ENCODE data around the gene SULF2.
A peak's percentile ranks its signal among the peaks of the same experiment; 100 is the strongest.
"Not testable (repeated sequence)": the region's sequence is repeated elsewhere in the genome, so short reads cannot be mapped to it uniquely, and the experiment has no call there.

The SULF2 gene

DNA sequence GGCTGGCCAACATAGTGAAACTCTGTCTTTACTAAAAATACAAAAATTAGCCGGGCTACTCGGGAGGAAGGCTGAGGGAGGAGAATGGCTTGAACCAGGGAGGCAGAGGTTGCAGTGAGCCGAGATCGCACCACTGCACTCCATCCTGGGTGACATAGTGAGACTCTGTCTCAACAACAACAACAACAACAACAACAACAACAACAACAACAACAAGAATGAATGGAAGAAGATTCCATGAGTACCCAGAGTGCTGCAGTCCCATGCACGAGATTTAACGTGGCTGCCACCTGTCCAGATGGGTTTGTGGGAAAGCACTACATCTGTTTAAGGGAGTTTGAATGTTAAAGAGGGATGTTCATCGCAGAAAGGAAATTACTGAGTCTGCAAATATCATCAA is 19.7 kb upstream of the SULF2 start:
- not testable (repeated sequence) for DNase-seq (ENCODE audit: low spot score)

DNA sequence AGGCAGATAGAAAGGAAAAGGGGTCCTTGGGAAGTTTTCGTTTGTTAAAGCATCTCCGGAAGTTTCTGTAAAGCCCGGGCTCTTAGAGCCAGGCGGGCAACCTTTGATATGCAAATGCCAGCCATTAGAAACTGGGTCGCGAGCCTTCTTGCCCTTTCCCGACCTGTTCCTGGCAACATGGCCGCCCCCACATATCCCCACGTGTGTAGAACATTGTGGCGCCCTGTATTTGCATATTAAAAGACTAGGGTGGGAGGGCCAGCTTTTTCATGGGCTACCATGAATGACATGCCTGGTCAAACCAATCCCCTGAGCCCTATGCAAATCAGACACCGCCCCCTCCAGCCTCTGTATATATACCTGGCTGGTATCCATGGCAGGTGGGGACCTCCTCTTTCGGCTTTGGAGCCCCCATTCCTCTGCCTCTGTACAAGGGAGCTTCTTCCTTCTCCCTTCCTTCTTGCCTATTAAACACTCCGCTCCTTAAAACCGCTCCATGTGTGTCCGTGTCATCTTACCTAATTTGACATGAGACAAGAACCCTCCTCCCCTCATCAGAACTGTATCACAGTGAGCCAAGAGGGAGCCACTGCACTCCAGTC is 19.0 kb upstream of the SULF2 start:
- DNase-seq (ENCODE audit: low spot score) = not testable (repeated sequence)

DNA sequence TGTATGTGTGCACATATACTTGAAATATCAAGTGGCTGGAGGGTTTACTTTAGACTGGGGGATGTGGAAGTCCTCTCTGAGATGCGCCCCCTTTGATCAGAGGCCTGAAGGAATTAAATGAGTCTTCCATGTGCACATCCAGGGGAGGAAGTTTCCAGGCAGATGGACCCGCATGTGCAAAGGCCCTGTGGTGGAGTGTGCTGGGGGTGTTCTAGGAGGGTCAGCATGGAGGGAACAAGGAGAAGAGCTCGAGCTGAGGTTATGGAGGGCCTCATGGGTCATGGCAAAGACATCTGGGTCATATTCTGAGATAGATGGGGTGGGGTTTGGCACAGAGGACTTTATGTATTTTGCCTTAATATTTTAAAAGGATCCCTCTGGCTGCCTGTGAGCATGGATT is 17.7 kb upstream of the SULF2 start:
- DNase-seq (ENCODE audit: low spot score) = no peak

DNA sequence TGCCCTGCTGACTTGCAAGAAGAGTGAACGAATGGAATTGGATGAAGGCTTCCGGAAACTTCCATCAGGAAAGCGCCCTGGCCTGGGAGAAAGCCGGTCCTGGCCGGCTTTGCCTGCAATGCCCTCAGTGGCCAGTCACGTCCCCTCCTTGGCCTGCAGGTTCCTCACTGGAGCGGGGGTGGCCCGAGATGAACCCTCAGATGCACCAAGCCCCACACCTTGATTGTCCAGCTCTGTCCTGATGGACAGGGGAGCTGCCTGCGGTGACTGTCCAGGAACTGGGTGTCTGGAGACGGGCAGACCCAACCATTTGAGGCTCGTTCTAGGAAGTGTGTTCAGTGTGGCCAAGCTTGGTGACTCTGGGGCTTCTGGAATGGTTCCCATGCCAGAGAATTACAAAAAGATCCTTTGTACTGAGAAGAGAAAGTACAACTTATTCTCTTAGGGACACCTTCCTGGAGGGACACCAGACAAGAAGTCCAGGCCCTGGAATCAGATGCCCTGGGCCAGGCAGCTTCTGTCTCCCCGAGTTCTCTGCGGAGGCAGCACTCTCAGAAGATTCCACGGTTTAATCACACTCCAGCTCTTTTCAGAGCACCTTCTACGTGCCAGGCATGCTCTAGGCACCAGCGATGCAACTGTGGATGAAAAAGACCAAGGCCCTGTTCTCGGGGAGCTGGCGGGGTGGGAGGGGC is 17.1 kb upstream of the SULF2 start:
- DNase-seq (ENCODE audit: low spot score) = no peak

DNA sequence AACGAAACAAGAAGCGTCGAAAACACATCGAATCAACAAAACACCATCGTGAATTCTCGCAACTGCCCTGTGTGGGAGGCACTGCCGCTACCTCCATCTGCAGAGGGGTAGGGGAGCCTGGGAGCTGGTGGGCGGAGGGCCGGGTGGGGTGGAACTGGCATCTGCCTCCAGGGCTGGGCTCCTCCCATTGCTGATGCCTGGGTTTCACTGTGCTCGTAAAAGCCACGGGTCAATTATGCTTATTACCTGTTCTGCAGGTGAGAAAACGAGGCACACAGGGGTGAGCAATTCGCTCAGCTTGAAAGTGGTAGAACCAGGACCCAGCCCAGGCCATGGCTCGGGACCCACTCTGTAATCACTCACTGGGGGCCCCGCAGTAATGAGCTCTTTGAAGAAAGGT is 16.5 kb upstream of the SULF2 start:
- no peak for DNase-seq (ENCODE audit: low spot score)

DNA sequence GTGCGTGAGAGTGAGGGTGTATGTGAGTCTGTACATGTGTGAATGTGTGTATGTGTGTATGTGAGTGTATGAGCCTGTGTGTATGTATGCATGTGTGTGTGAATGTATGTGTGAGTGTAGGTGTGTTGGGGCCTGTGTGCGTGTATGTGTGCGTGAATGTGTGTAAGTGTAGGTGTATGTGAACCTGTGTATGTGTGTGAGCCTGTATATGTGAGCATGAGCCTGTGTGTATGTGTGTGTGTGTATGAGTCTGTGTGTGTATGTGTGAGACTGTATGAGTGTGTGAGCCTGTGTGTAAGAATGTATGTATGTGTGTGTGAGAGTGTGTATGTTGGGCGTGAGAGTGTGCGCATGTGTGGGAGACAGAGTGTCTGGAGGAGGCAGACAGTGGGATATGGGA is 15.8 kb upstream of the SULF2 start:
- DNase-seq (ENCODE audit: low spot score) = no peak

DNA sequence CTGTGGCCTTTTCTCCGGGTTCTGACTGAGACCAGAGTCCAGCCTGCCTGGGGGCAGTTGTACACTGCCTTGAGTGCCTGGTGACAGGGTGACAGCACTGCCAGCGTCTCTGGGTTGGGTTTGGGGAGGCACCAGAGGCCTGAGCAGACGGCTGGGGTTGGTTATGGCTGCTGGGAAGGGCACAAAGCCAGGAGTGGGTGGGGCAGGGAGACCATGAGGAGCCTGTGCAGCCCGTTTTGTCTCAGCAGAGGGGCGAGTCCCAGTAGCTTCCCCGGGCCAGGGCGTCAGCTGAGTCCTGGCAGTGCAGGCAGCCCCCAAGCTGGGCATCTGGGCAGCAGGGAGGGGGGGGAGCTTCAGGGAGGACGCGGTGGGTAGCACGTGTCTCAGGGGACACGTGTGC is 15.3 kb upstream of the SULF2 start:
- DNase-seq (ENCODE audit: low spot score) = no peak

DNA sequence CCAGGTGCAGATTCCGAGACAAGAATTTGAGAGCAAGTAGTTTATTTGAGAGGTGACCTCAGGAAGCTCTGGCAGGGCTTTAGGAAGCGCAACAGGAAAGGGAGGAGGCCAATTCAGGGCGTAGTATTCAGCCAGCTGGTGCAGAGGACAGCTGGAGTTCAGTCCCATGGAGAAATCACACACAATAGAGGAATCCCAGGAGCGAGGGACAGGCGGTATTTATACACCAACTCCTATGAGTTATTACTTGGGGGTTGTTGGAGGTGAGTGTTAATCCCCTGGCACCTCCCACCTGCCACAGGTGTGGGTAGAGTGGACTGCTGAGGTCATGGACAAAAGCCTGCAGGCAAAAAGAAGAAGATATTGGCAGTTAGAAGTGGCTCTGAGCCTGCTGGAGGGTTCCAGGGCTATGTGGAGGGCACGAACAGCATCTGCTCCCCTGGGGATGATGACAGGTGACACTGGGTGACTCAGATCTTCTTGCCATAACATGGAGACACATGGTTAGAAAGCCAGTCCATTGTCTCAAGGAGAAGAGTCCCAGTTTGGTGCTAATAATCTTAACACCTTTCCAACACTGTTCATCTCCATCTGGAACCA is 13.9 kb upstream of the SULF2 start:
- no peak for DNase-seq (ENCODE audit: low spot score)

DNA sequence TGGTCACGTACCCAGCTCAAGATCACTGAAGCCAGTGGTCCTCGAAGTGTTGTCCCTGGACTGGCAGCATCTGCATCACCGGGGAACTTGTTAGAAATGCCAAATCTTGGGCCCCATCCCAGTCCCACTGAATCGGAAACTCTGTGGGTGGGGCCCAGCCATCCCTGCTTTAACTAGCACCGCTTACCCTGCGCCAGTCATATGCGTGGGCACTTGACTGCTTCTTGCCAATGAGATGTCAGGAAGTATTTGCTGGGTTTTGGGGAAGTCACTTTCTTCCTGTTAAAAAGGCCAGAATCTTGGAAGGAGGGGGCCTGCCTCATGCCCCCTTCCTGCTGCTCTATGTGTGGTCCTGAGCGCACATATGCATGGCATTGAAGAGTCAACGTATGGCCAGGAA is 11.7 kb upstream of the SULF2 start:
- no peak for DNase-seq (ENCODE audit: low spot score)

DNA sequence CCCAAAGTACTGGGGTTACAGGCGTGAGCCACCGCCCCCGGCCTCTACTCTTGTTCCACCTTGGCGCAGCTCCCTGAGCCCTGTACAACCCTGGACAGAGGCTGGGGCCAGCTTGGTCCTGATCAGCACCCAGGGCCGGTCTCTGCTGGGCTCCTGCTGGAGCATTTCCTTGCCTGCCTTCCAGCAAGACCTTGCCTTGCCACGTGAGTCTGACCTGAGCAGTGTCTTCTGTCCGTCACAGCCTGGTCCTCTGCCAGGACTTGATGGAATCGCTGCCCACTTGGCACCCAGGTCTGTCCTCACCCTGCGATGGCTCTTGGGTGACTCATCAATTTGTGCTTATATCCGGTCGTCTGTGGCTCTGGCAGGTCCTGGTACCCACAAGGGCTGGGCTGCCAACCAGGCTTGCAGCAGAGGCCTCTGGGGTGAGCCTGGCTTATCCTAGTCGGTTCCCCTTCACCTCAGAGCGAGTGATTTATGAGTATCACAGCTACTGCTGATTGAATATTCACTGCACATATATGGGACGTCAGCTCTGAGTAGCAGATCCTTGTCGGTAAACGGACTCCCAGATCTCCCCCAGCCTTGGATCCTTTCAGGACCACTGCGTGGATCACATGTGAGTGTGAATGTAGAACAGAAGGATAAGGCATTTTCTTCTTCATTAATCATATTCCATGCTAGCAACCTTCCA is 10.1 kb upstream of the SULF2 start:
- no peak for DNase-seq (ENCODE audit: low spot score)

DNA sequence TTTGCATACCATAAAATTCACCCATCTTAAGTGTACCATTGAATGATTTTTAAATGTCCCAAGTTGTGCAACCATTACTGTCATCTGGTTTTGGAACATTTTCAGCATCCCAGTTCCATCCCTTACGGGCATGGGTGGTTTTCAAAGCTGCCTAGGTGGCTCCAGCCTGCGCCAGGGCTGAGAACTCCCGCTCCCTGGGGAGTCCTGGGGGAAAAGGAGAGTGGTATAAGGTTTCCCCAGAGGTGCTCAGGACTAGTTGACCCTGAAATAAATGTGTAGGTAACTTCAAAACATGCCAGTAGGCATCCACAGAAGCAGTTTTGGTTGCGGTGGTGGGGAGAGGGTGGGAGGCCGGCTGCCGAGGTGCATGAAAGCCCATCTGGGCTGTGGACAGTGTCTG is 9.0 kb upstream of the SULF2 start:
- DNase-seq (ENCODE audit: low spot score) = not testable (repeated sequence)

DNA sequence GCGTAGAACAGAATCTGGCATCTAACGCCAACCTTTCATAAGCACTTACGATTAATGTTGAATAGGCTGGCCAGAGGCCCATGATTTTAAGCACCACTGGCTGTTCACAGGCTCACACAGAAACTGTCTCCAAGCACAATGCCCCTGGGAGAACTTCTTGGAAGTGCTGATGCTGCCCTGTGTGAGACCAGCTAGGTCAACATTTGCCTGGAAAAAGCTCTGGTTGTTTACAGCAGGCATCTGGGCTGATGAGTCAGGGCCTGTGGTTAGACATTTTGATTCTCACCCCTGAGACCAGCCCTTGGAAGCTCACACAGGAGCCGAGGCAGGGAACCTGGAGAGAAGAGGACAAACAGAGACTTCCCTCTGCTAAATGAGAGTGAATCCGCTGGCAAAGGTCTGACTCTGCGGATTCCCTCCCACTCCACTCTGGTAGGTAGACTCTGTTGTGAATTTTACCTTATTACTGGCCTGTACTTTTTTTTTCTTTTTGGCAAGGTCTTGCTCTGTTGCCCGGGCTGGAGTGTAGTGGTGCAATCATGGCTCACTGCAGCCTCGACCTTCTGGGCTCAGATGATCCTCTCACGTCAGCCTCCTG is 6.8 kb upstream of the SULF2 start:
- DNase-seq (ENCODE audit: low spot score) = peak; percentile 15

DNA sequence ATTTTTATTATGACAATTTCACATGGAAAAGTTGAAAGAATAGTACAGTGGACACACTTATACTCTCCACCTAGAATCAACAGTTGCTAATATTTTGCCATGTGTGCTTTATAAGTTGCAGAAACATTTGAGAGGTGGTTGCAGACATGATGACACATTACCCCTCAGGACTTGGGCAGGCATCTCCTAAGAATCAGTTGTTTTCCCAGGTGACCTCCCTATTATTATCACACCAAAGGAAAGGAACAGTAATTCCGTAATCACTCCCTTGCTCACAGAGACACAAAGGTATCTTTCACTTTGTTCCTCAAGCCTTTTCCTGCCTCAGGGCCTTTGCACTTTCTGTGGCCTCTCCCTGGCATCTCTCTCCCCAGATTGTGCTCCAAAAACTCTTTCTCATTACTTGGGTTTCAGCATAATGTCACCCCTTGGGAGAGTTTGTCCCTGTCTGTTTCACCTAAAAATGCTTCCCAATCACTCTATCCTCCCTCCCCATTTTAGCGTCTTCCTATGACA is 5.9 kb upstream of the SULF2 start:
- no peak for DNase-seq (ENCODE audit: low spot score)

DNA sequence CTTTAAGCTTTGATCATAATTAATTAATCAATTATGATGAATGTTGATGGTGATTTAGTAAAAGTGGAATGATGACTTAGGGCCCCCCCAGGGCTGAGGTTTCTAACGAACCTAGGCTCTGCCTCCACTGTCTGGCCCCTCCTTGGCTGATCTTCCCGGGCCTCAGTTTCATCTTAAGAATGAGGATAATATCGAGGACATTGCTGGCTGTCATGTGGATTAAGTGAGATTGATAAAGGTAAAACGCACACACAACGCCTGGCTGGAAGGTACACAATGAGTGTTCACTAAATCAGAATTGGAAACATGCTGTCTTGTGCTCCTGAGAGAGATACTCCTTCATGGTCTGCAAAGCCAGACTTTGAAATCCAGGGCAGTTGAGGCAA is 5.3 kb upstream of the SULF2 start:
- DNase-seq (ENCODE audit: low spot score) = no peak

DNA sequence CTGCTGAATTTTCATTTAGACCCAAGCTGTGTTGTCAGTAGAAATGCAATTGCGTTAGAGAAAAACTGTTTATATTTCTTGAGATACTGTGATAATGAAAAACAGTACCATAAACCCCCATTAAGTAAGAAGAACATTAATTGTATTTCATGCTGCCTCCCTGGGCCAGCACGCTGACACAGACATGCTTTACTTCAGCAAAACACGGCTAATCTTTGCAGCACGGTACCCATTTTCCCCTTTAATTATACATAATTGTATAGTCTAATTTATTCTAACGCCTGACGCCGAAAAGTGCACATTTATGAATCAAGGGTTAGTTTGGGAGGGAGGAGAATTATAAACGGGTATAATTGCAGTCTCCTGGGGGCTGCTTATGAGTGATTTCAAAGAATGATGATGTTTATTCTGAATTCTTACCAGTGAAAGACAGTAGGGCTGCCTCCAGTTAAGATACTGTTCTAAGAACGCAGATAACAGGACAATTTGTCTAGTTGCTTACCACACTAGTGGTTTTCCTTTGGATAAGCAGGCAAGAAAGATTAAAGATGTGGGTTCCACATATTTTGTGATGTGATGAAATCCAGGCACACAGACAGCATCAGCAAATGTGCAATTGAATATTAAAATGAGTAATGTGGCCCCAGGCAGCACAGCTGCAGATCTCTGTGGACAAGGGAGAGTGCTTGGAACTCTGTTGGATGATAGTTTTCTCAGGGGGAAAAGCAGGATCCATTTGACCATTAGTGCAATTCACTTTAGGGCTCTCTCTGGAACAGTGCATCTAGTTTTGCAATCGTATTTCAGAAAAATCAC is 4.7 kb upstream of the SULF2 start:
- no peak for DNase-seq (ENCODE audit: low spot score)

DNA sequence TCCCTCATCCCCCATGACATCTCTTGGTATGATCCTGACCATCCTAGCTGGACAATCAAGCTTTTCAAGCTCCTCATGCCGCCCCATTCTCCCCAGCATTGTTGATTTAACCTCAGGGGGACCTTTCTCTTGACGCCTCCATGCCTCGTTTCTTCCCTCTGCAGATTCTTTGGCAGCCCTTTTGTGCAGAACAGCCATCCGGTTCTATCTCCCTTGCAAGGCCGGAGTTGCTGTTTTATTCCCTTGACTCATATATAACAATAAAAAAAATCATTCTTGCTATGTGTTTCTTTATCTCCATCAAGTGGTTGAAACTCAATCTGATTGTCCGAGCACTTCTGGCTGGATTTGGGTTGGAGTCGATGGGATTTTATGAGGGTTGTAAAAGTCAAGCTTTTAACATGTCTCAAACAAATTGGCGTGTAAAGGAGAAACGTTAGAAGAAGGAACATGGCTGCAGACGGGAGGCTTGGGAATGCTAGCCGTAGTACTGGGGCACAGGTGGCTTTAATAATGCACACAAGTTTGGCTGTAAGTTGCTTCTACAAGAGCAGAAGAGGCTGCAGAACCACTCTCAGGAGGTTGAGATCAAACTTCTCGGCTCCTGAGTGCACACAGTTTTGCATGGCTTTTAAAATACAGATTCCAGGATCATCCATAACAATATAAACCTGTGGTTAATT is 3.9 kb upstream of the SULF2 start:
- no peak for DNase-seq (ENCODE audit: low spot score)

DNA sequence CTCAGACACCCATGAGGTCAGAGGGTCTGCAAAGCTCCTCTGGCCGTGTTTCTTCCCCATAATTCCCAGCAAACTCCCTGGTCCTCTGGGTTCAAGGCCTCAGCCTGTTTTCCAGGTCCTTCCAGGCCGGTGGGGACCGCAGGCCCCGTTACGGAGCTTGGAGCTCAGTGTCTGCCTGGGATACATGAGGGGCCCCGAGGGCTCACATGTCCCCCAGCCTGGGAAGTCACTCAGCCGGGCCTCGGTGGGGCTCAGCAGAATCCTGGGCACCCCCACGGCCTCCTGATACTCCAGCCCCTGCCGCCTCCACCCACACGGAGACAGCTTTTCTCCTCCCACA is 3.4 kb upstream of the SULF2 start:
- DNase-seq (ENCODE audit: low spot score) = no peak

DNA sequence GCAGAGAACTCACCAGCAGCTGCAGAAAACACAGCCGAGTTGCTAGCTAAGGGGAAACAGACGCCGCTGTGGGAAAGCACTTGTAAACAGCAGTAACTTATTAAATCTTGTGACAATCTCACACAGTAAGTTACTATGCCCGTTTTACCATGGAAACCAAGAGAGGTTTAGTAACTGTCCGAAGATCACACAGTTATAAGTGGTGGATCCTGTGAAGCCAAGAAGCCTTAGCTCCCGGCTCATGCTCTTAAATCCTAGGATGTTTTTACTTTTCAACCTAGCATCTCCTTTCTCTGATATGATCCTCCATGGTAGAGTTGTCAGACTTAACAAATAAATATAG is 1.5 kb upstream of the SULF2 start:
- DNase-seq (ENCODE audit: low spot score) = no peak

DNA sequence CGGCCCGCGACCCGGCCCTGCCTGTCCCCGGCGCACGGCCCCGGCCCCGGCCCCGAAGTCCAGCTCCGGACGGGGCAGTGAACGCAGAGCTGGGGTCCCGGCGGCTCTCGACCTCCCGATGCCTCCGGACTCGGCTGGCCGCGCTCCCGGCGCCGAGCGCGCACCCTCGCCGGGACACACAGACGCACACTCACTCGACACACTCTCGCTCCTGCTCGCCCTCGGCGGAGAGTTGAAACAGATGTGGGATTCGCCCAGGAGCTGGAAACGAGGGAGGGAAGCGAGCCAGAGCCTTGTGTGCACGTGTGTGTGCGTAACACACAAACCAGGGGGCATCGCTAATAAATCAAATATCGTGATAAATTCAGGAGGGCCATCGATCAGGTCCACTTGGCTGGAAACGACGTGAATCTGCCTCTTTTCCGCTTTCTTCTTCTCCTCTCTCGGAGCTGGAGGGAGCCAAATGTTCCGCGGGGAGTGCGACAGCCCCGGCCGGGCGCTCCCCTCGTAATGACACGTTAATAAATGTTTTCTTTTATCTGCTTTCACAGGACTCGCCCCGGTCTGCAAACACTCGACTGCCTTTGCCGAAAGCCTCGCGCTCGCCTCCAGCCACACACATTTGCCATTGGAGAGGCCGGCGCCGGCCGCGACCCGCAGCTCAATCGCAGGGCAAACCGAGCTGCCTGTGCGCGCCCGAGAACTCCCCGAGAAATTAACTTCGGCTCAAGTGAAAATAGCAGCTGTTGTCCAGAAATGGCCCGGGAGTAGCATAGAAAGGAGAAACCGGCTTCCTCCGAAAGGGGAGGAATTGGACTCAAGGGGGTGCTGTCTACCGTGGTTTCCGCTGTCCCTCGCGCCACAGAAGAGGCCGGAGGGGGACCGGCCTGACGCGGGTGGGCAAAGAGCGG is 828 bp upstream of the SULF2 start:
- DNase-seq (ENCODE audit: low spot score) = no peak

DNA sequence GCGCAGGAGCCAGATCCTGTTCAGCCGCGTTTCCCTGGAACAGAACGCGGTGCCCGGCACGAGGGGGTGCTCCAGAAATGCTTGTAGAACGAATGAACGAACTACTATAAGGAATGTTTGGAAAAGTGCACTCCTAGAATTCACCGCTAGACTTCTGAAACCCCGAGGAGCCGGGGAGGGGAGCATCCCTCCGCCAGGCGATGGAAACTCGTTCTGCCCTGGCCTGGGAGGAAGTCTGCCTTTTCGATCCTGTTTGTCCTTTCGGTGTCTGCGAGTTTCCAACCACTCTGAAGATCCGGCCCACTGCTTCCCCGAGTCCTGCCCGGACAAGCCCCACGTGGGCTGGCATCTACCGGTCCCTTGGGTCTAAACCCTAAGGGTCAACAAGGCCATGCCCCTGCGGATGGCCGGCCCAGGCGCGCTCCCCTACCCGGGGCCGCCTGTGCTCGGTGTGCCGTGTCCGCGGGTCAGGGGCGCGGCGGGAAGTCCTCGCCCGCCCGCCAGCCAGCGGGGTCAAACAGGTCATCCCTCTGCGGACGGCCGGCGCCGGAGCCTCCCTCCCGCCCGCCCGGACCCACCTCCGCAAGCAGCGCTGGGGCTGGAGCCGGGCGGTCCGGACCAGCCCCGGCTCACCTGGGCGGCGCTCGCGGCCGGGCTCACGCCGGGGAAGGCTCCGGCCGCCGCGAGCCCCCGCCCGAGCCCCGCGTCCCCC is 526 bp downstream of the SULF2 start:
- no peak for DNase-seq (ENCODE audit: low spot score)

Data from RKO (cell line).